SU-DHL-6 (cell line): Measurements from ENCODE around the gene CHSY3.

Source experiments
- EZH2phosphoT487 ChIP-seq: fragments of 200-600 bp; sonication (generic), shearing (Covaris generic); conservative IDR thresholded peaks from 2 replicates; pipeline ENCODE4 v1.6.1; 2018; ENCODE audit warnings: mild to moderate bottlenecking, antibody characterized with exemption, low read length, moderate library complexity, mixed read lengths
- TF ChIP-seq, protein P1 (sequence below): fragments of 200-600 bp; sonication (generic); IDR thresholded peaks from one replicate; pipeline ENCODE4 v1.5.1; 2017; ENCODE audit warnings: antibody characterized with exemption, mild to moderate bottlenecking, low read length, moderate library complexity; ENCODE audit not compliant: insufficient read depth, poor library complexity, severe bottlenecking

DNA sequence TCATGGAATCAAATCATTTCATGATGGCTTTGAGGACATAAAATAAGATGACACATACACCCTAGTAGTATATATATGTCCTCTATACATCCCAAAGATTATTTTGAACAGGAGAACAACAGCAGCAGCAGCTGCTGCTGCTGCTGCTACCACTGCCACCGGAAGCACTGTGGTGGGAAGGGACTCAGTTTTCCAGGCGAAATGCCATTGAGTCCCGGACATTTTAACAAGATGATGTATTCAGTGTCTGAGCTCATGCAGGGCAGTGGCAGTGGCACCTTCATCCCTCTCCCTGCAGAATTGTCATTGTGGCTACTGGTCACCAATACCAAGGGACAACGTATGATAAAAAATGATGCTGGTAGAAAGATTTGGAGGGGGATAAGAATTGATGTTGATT lies 151.3 kb downstream of the CHSY3 start:
- TF ChIP-seq, protein P1, sequence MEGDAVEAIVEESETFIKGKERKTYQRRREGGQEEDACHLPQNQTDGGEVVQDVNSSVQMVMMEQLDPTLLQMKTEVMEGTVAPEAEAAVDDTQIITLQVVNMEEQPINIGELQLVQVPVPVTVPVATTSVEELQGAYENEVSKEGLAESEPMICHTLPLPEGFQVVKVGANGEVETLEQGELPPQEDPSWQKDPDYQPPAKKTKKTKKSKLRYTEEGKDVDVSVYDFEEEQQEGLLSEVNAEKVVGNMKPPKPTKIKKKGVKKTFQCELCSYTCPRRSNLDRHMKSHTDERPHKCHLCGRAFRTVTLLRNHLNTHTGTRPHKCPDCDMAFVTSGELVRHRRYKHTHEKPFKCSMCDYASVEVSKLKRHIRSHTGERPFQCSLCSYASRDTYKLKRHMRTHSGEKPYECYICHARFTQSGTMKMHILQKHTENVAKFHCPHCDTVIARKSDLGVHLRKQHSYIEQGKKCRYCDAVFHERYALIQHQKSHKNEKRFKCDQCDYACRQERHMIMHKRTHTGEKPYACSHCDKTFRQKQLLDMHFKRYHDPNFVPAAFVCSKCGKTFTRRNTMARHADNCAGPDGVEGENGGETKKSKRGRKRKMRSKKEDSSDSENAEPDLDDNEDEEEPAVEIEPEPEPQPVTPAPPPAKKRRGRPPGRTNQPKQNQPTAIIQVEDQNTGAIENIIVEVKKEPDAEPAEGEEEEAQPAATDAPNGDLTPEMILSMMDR, result no peak
- TF ChIP-seq EZH2phosphoT487, result no peak
